SK-N-SH treated with all-trans-retinoic acid at 6 μM for 48 hours (cell line): ENCODE data around the gene ORAI3.

Experiments used
- ATAC-seq: fragments of 200-7000 bp; cut with Tn5 transposase; 3 replicates; pipeline ENCODE4 v1.9.1; 2020; ENCODE audit warnings: mild to moderate bottlenecking, moderate library complexity
- BACH2 ChIP-seq: fragments of 250-450 bp; sonication (Bioruptor Pico); IDR thresholded peaks from 2 replicates; pipeline ENCODE4 v1.9.0; 2021; ENCODE audit warnings: mild to moderate bottlenecking, borderline replicate concordance
- CREB5 ChIP-seq: fragments of 250-450 bp; sonication (Bioruptor Pico); IDR thresholded peaks from 2 replicates; pipeline ENCODE4 v1.5.1; 2020; ENCODE audit warnings: low read depth, mild to moderate bottlenecking, moderate library complexity
- CSDC2 ChIP-seq: fragments of 250-450 bp; sonication (Bioruptor Pico); IDR thresholded peaks from 2 replicates; pipeline ENCODE4 v1.5.0; 2020; ENCODE audit warnings: mild to moderate bottlenecking, moderate library complexity
- CSRNP3 ChIP-seq: fragments of 250-450 bp; sonication (Bioruptor Pico); IDR thresholded peaks from 2 replicates; pipeline ENCODE4 v1.5.1; 2021; ENCODE audit warnings: mild to moderate bottlenecking, moderate library complexity
- GLIS3 ChIP-seq: fragments of 250-450 bp; sonication (Bioruptor Pico); IDR thresholded peaks from 2 replicates; pipeline ENCODE4 v1.5.0; 2020; ENCODE audit warnings: mild to moderate bottlenecking, moderate library complexity
- ISL1 ChIP-seq: fragments of 250-450 bp; sonication (Bioruptor Pico); IDR thresholded peaks from 2 replicates; pipeline ENCODE4 v2.1.2; 2022; ENCODE audit warnings: mild to moderate bottlenecking, moderate library complexity
- OSR1 ChIP-seq: fragments of 250-450 bp; sonication (Bioruptor Pico); IDR thresholded peaks from 2 replicates; pipeline ENCODE4 v1.8.0; 2022; ENCODE audit warnings: moderate library complexity, mild to moderate bottlenecking, inconsistent platforms
- POU6F1 ChIP-seq: fragments of 250-450 bp; sonication (Bioruptor Pico); IDR thresholded peaks from 2 replicates; pipeline ENCODE4 v1.8.0; 2021; ENCODE audit warnings: low read depth, mild to moderate bottlenecking, moderate library complexity, borderline replicate concordance
- PPARA ChIP-seq: fragments of 250-450 bp; sonication (Bioruptor Pico); IDR thresholded peaks from 2 replicates; pipeline ENCODE4 v1.5.0; 2020; ENCODE audit warnings: mild to moderate bottlenecking, borderline replicate concordance
- RARB ChIP-seq: fragments of 250-450 bp; sonication (Bioruptor Pico); IDR thresholded peaks from 2 replicates; pipeline ENCODE4 v1.8.0; 2021; ENCODE audit warnings: mild to moderate bottlenecking, moderate library complexity
- SNAI2 ChIP-seq: fragments of 250-450 bp; sonication (Bioruptor Pico); IDR thresholded peaks from 2 replicates; pipeline ENCODE4 v1.5.0; 2020; ENCODE audit warnings: mild to moderate bottlenecking, moderate library complexity
- TCF4 ChIP-seq: fragments of 250-450 bp; sonication (Bioruptor Pico); IDR thresholded peaks from 2 replicates; pipeline ENCODE4 v1.8.0; 2021; ENCODE audit warnings: mild to moderate bottlenecking, moderate library complexity, borderline replicate concordance
- TOX ChIP-seq: fragments of 250-450 bp; sonication (Bioruptor Pico); IDR thresholded peaks from 2 replicates; pipeline ENCODE4 v1.8.0; 2021; ENCODE audit warnings: mild to moderate bottlenecking, moderate library complexity, borderline replicate concordance
- TSHZ2 ChIP-seq: fragments of 250-450 bp; sonication (Bioruptor Pico); IDR thresholded peaks from 2 replicates; pipeline ENCODE4 v1.5.0; 2020; ENCODE audit warnings: mild to moderate bottlenecking, moderate library complexity
- ZC3H10 ChIP-seq: fragments of 250-450 bp; sonication (Bioruptor Pico); IDR thresholded peaks from 2 replicates; pipeline ENCODE4 v1.5.1; 2021; ENCODE audit warnings: mild to moderate bottlenecking, moderate library complexity
- ZFP30 ChIP-seq: fragments of 450-650 bp; formaldehyde crosslinking; IDR thresholded peaks from 2 replicates; pipeline ENCODE4 v1.5.0; 2022; ENCODE audit warnings: mild to moderate bottlenecking, moderate library complexity
- ZNF565 ChIP-seq: fragments of 450-650 bp; formaldehyde crosslinking; conservative IDR thresholded peaks from 2 replicates; pipeline ENCODE4 v1.5.0; 2020; ENCODE audit warnings: low read depth, mild to moderate bottlenecking, moderate library complexity
- ZNF70 ChIP-seq: fragments of 450-650 bp; formaldehyde crosslinking; IDR thresholded peaks from 2 replicates; pipeline ENCODE4 v1.5.0; 2020; ENCODE audit warnings: mild to moderate bottlenecking, moderate library complexity
- ZNF8 ChIP-seq: fragments of 450-650 bp; formaldehyde crosslinking; IDR thresholded peaks from 2 replicates; pipeline ENCODE4 v1.5.0; 2020; ENCODE audit warnings: mild to moderate bottlenecking, moderate library complexity

Gene ORAI3

GRCh38 chr16:30963925-30964511 is 15.2 kb downstream of the ORAI3 start:
- ATAC-seq = no peak
- no peak for TF ChIP-seq GLIS3 (CRISPR knock-in tag)
- TF ChIP-seq CREB5 (CRISPR knock-in tag) = no peak
- TF ChIP-seq TSHZ2 (CRISPR knock-in tag) = no peak
- TF ChIP-seq TOX (CRISPR knock-in tag) = no peak
- no peak for TF ChIP-seq ZNF8 (CRISPR knock-in tag)
- no peak for TF ChIP-seq ZC3H10 (CRISPR knock-in tag)
- no peak for TF ChIP-seq ISL1 (CRISPR knock-in tag)
- TF ChIP-seq TCF4 (CRISPR knock-in tag) = no peak

- no peak for ATAC-seq
- TF ChIP-seq SNAI2 (CRISPR knock-in tag) (no peak), OSR1 (CRISPR knock-in tag) (no peak), TCF4 (CRISPR knock-in tag) (no peak), ZNF70 (CRISPR knock-in tag) (no peak), ZFP30 (CRISPR knock-in tag) (no peak), ZNF8 (CRISPR knock-in tag) (no peak), PPARA (CRISPR knock-in tag) (no peak), BACH2 (CRISPR knock-in tag) (no peak), ZNF565 (CRISPR knock-in tag) (no peak), CSRNP3 (CRISPR knock-in tag) (no peak), ZC3H10 (CRISPR knock-in tag) (no peak), TOX (CRISPR knock-in tag) (no peak)
- TF ChIP-seq, all 23 proteins: peak for 0
Observed at GRCh38 chr16:30964574-30965226, 15.8 kb downstream of the ORAI3 start.

GRCh38 chr16:30965436-30965835 is 16.6 kb downstream of the ORAI3 start:
- no peak; the same call in 2 of the 3 replicates for ATAC-seq
- no peak for TF ChIP-seq POU6F1

- TF ChIP-seq CREB5 (CRISPR knock-in tag) = no peak
- no peak for TF ChIP-seq ZNF8 (CRISPR knock-in tag)
- no peak for TF ChIP-seq TOX (CRISPR knock-in tag)
- TF ChIP-seq CSDC2 = no peak
- no peak for TF ChIP-seq RARB
- no peak for TF ChIP-seq ZFP30 (CRISPR knock-in tag)
- no peak for TF ChIP-seq PPARA (CRISPR knock-in tag)
- TF ChIP-seq POU6F1 = no peak
- no peak for TF ChIP-seq ZNF565 (CRISPR knock-in tag)
- TF ChIP-seq ZNF70 (CRISPR knock-in tag) = no peak
- no peak for TF ChIP-seq GLIS3 (CRISPR knock-in tag)
- TF ChIP-seq ISL1 (CRISPR knock-in tag) = no peak
- TF ChIP-seq ZC3H10 (CRISPR knock-in tag) = no peak
- no peak for TF ChIP-seq TCF4 (CRISPR knock-in tag)
- no peak for TF ChIP-seq TSHZ2 (CRISPR knock-in tag)
- TF ChIP-seq OSR1 (CRISPR knock-in tag) = no peak
- ATAC-seq = no peak
Observed at GRCh38 chr16:30966033-30966619, 17.3 kb downstream of the ORAI3 start.
